ENCODE measurements around the gene MYO5A. TPM values are rescaled to one million over a fixed set of nuclear protein-coding genes. Genes with fewer than 3 reads are reported as not detected.

The MYO5A gene
- total RNA-seq, 1 experiment from 2014 or later: 17.6 TPM

DNA sequence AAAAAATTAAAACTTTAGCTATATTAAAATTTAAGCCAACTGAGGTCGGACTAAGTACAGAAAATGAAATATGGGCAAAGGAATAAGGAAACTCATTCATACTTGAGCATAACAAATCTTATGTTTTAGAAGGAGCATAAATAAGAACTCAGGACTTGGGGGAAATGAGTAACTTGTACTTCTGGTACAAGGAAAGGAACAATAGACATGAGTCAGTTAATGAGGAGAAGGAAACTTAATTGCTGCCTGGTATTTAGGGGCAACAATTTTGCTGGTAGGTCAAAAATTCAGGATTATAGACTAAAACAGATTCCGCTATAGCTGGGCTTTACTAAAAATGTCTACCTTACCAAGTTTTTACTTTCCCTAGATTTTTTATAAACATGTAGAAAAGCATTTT is 113.1 kb downstream of the MYO5A start:
- Histone ChIP-seq H3K9me2 (ENCODE audit: insufficient read depth) (no peaks in the 10 kb centered on the region), H4K20me1 (ENCODE audit: insufficient read depth) (no peaks in the 10 kb centered on the region), H3K36me3 (ENCODE audit: control insufficient read depth in 1 of 2, insufficient read depth in 2 of 2, low read length in 2 of 2) (no peaks in the 10 kb centered on the region), H3K9me3 (ENCODE audit: control insufficient read depth in 1 of 2, insufficient read depth in 1 of 2, low read depth in 1 of 2, low read length in 2 of 2) (no peaks in the 10 kb centered on the region), H3K79me2 (ENCODE audit: insufficient read depth, low read length) (no peaks in the 10 kb centered on the region), H3K27me3 (ENCODE audit: insufficient read depth, low read length) (no peaks in the 10 kb centered on the region), H3K27ac (ENCODE audit: low read depth, low read length) (no peak overlapping the region), H2AFZ (ENCODE audit: low read depth, low read length, poor library complexity, severe bottlenecking) (no peak overlapping the region), H3K4me2 (ENCODE audit: low read length) (no peak overlapping the region), H3K4me1 (ENCODE audit: control insufficient read depth in 1 of 2, insufficient read depth in 2 of 2, low read length in 2 of 2) (no peaks in the 10 kb centered on the region), H3K9ac (ENCODE audit: low read length) (no peak overlapping the region), H3K4me3 (replicated peaks in 1 of 2; ENCODE audit: low read depth in 1 of 2, low read length in 2 of 2) (no peak overlapping the region)
- intact Hi-C loops (cut with micrococcal nuclease): no loop called here
- POLR2A ChIA-PET: no interaction called here
- TF ChIP-seq, protein P1, sequence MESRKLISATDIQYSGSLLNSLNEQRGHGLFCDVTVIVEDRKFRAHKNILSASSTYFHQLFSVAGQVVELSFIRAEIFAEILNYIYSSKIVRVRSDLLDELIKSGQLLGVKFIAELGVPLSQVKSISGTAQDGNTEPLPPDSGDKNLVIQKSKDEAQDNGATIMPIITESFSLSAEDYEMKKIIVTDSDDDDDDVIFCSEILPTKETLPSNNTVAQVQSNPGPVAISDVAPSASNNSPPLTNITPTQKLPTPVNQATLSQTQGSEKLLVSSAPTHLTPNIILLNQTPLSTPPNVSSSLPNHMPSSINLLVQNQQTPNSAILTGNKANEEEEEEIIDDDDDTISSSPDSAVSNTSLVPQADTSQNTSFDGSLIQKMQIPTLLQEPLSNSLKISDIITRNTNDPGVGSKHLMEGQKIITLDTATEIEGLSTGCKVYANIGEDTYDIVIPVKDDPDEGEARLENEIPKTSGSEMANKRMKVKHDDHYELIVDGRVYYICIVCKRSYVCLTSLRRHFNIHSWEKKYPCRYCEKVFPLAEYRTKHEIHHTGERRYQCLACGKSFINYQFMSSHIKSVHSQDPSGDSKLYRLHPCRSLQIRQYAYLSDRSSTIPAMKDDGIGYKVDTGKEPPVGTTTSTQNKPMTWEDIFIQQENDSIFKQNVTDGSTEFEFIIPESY (IDR thresholded peaks at IDR 0.05; ENCODE audit: extremely low read depth, insufficient replicate concordance, low read length): no peak
- TF ChIP-seq EGR1 (IDR thresholded peaks at IDR 0.05; ENCODE audit: low read depth) (no peak), ZFX (IDR thresholded peaks at IDR 0.05) (no peak), FOSL1 (IDR thresholded peaks at IDR 0.05; ENCODE audit: low read depth) (no peak), YY1 (IDR thresholded peaks at IDR 0.05; ENCODE audit: extremely low read depth, insufficient replicate concordance, low read depth, low read length) (no peak), CTCF (IDR thresholded peaks at IDR 0.05 in 2 of 3, conservative IDR thresholded peaks at IDR 0.05 in 1 of 3; ENCODE audit: borderline replicate concordance in 1 of 3, insufficient read depth in 1 of 3, low read depth in 2 of 3, low read length in 2 of 3) (no peak), EZH2 (IDR thresholded peaks at IDR 0.05) (no peak), SRF (IDR thresholded peaks at IDR 0.05; ENCODE audit: low read depth) (no peak)
- TF ChIP-seq, protein P2, sequence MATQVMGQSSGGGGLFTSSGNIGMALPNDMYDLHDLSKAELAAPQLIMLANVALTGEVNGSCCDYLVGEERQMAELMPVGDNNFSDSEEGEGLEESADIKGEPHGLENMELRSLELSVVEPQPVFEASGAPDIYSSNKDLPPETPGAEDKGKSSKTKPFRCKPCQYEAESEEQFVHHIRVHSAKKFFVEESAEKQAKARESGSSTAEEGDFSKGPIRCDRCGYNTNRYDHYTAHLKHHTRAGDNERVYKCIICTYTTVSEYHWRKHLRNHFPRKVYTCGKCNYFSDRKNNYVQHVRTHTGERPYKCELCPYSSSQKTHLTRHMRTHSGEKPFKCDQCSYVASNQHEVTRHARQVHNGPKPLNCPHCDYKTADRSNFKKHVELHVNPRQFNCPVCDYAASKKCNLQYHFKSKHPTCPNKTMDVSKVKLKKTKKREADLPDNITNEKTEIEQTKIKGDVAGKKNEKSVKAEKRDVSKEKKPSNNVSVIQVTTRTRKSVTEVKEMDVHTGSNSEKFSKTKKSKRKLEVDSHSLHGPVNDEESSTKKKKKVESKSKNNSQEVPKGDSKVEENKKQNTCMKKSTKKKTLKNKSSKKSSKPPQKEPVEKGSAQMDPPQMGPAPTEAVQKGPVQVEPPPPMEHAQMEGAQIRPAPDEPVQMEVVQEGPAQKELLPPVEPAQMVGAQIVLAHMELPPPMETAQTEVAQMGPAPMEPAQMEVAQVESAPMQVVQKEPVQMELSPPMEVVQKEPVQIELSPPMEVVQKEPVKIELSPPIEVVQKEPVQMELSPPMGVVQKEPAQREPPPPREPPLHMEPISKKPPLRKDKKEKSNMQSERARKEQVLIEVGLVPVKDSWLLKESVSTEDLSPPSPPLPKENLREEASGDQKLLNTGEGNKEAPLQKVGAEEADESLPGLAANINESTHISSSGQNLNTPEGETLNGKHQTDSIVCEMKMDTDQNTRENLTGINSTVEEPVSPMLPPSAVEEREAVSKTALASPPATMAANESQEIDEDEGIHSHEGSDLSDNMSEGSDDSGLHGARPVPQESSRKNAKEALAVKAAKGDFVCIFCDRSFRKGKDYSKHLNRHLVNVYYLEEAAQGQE (IDR thresholded peaks at IDR 0.05; ENCODE audit: low read depth): no peak
- ATAC-seq (no peak), DNase-seq (ENCODE audit: low read depth, low spot score) (no peak)
- CTCF ChIA-PET: no interaction called here
- no TSS peak for BruUV-seq (replicated peaks)
- RAD21 ChIA-PET (ENCODE audit: low non-redundant PET in 1 of 2, low total read pairs in 2 of 2, uncharacterized antibody in 2 of 2, unreplicated experiment in 2 of 2): no interaction called here

All from HCT116 (cell line).